Activated naive CD8-positive, alpha-beta T cell treated with anti-CD3 and anti-CD28 coated beads, Interleukin-2, amount 50 U/mL, for 24 hours (primary cell): ENCODE data around the gene ACYP2.
"Not testable (repeated sequence)": the region's sequence is repeated elsewhere in the genome, so short reads cannot be mapped to it uniquely, and the experiment has no call there.

ENCODE experiments used
- ATAC-seq: fragments of 150-1000 bp; cut with Tn5 transposase; one replicate; pipeline ENCODE4 v1.10.0; 2021
- DNase-seq: peaks from one replicate; pipeline ENCODE4 v3.0.0; 2021
- H3K27ac Mint-ChIP-seq: one replicate; pipeline ENCODE4 v1.8.0; 2021; ENCODE audit warnings: mild to moderate bottlenecking, mixed read lengths
- H3K27me3 Mint-ChIP-seq: one replicate; pipeline ENCODE4 v1.8.0; 2021; ENCODE audit warnings: mixed read lengths
- H3K36me3 Mint-ChIP-seq: one replicate; pipeline ENCODE4 v1.8.0; 2021; ENCODE audit warnings: low read depth, mixed read lengths
- H3K4me1 Mint-ChIP-seq: one replicate; pipeline ENCODE4 v1.8.0; 2021; ENCODE audit warnings: mixed read lengths
- H3K4me3 Mint-ChIP-seq: one replicate; pipeline ENCODE4 v1.8.0; 2021; ENCODE audit warnings: mild to moderate bottlenecking, moderate library complexity, mixed read lengths
- H3K9me3 Mint-ChIP-seq: one replicate; pipeline ENCODE4 v1.8.0; 2021; ENCODE audit warnings: mixed read lengths

The ACYP2 gene

DNA sequence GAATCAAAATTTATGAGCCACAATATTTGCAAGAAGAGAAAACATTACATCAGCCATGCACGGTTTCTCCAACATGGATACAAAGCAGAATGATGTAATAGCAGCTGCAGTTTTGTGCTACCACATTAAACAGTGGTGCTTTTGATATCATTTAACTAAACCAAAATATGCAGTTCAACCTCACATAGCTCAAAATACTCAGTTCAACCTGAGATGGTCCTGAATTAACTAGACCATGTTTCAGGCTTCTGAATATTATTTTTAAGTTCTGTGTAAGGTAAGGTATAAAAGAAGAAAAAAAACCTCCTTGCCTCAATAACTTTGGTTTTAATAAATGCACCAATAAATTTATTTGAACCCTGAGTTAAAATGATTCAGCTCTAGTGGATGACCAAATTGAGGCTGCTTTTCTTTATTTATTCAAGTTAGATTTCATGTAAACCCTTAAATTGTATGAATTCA, 159.4 kb downstream of the ACYP2 start:
- peaks cover 12% of the 10 kb centered on the region for H3K4me1 Mint-ChIP-seq
- no peaks in the 10 kb centered on the region for H3K9me3 Mint-ChIP-seq
- no peaks in the 10 kb centered on the region for H3K27me3 Mint-ChIP-seq
- H3K36me3 Mint-ChIP-seq = peaks cover 3% of the 10 kb centered on the region
- peak overlapping the region; percentile 4 for H3K27ac Mint-ChIP-seq
- no peak for DNase-seq
- H3K4me3 Mint-ChIP-seq = no peak overlapping the region
- no peak for ATAC-seq

- no peaks in the 10 kb centered on the region for H3K9me3 Mint-ChIP-seq
- H3K27ac Mint-ChIP-seq = no peak overlapping the region
- ATAC-seq (no peak), DNase-seq (no peak)
- H3K36me3 Mint-ChIP-seq = peaks cover 3% of the 10 kb centered on the region
- H3K27me3 Mint-ChIP-seq = no peaks in the 10 kb centered on the region
- no peak overlapping the region for H3K4me3 Mint-ChIP-seq
- H3K4me1 Mint-ChIP-seq = peaks cover 12% of the 10 kb centered on the region
Observed at GRCh38 chr2:54275541-54275940, 160.1 kb downstream of the ACYP2 start.

- ATAC-seq = no peak
- H3K4me1 Mint-ChIP-seq = peaks cover 7% of the 10 kb centered on the region
- no peaks in the 10 kb centered on the region for H3K9me3 Mint-ChIP-seq
- no peak for DNase-seq
- no peaks in the 10 kb centered on the region for H3K36me3 Mint-ChIP-seq
- H3K27ac Mint-ChIP-seq = no peak overlapping the region
- no peak overlapping the region for H3K4me3 Mint-ChIP-seq
- H3K27me3 Mint-ChIP-seq = no peaks in the 10 kb centered on the region
Observed at GRCh38 chr2:54279385-54279784, 164.0 kb downstream of the ACYP2 start.

DNA sequence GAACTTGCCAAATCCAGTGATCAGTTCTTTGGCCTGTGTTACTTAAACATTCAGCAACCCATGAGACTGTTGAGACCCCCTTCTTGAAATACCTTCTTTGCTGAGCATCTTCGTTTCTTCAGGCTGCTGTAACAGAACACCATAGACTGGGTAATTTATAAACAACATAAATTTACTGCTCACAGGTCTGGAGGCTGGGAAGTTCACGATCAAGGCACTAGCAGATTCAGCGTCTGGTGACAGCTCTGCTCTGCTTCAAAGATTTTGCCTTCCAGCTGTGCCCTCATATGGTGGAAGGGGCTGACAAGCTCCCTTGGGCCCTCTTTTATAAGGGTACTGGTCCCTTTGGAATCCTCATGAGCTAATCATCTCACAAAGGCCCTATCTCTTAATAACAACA, 169.4 kb downstream of the ACYP2 start:
- no peak overlapping the region for H3K4me3 Mint-ChIP-seq
- no peak overlapping the region for H3K27ac Mint-ChIP-seq
- H3K27me3 Mint-ChIP-seq = no peaks in the 10 kb centered on the region

DNA sequence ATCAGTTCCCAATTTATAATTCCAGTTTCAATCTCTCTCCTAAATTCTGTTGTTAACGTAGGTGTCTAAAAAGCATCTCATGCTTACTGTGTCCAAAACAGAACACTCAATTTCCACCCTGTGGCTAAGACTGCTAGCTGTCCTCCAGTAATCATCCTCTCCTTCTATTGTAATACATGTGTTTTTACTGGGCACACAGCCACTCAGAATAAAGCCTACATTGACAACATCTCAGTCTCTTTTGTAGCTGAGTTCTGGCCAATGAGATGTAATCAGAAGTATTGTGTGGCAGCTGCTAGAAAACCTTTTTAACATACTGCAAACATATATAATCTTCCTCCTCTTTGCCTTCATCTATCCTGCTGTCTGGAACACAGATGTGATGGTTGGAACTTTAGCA, 170.0 kb downstream of the ACYP2 start:
- ATAC-seq (no peak), DNase-seq (no peak)
- Mint-ChIP-seq H3K27ac (no peak overlapping the region), H3K4me3 (no peak overlapping the region), H3K4me1 (peaks cover 4% of the 10 kb centered on the region), H3K9me3 (peaks cover 4% of the 10 kb centered on the region), H3K36me3 (no peaks in the 10 kb centered on the region), H3K27me3 (no peaks in the 10 kb centered on the region)

More for the DNA sequence above, 169.4 kb downstream of the ACYP2 start:
- no peak for ATAC-seq
- peaks cover 4% of the 10 kb centered on the region for H3K4me1 Mint-ChIP-seq
- peaks cover 4% of the 10 kb centered on the region for H3K9me3 Mint-ChIP-seq
- H3K36me3 Mint-ChIP-seq = no peaks in the 10 kb centered on the region
- no peak for DNase-seq

DNA sequence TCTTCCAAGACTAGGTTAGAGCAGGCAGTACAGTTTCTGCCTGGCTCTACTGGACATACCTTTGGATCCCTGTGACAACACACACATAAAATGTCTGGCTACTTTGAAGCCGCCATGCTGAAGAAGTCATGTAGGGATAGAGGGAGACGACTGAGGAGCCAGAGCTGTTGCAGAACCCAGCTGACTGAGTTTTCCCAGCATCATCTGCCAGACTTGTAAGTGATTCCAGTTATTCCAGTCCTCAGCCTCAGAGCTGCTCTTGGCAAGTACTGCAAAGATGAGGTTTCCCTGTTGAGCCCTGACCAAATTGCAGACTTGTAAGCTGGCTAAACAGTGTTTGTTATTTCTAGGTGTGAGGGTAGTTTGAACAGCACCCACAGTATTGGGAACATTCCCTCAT, 172.1 kb downstream of the ACYP2 start:
- ATAC-seq = no peak

DNA sequence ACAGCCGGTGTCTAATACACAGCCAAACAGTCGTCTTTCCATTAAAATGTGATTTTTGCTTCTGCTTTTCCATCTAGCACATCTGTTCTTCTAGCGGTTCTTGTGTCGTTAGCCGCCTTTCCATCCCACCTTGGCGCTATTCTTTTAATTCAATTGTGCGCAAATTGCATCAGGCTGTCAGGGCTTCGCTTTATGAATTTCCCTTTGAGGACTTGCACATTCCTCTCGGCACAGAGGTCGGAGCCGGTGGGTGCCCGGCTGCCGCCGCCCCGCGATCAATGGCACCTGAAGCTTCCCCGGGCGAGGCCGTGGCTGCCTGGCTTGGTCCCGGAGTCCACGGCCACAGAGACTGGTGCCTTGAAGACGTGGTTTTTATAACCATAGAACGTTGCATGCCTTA, 174.5 kb downstream of the ACYP2 start:
- no peak overlapping the region for H3K27ac Mint-ChIP-seq

More for the DNA sequence above, 172.1 kb downstream of the ACYP2 start:
- Mint-ChIP-seq H3K9me3 (peaks cover 4% of the 10 kb centered on the region), H3K36me3 (no peaks in the 10 kb centered on the region), H3K4me3 (no peak overlapping the region), H3K27ac (no peak overlapping the region), H3K27me3 (no peaks in the 10 kb centered on the region), H3K4me1 (peaks cover 2% of the 10 kb centered on the region)
- DNase-seq = no peak

GRCh38 chr2:54290356-54291025, 175.1 kb downstream of the ACYP2 start:
- no peaks in the 10 kb centered on the region for H3K4me1 Mint-ChIP-seq
- ATAC-seq (no peak), DNase-seq (no peak)
- H3K4me3 Mint-ChIP-seq = no peak overlapping the region
- H3K36me3 Mint-ChIP-seq = no peaks in the 10 kb centered on the region
- no peak overlapping the region for H3K27ac Mint-ChIP-seq
- H3K27me3 Mint-ChIP-seq = no peaks in the 10 kb centered on the region
- peaks cover 3% of the 10 kb centered on the region for H3K9me3 Mint-ChIP-seq

More for the DNA sequence above, 174.5 kb downstream of the ACYP2 start:
- peaks cover 4% of the 10 kb centered on the region for H3K9me3 Mint-ChIP-seq
- ATAC-seq = no peak
- no peaks in the 10 kb centered on the region for H3K27me3 Mint-ChIP-seq
- H3K4me1 Mint-ChIP-seq = no peaks in the 10 kb centered on the region
- no peaks in the 10 kb centered on the region for H3K36me3 Mint-ChIP-seq
- H3K4me3 Mint-ChIP-seq = no peak overlapping the region
- DNase-seq = no peak

- H3K4me3 Mint-ChIP-seq, H3K9me3 Mint-ChIP-seq, DNase-seq, ATAC-seq, H3K27ac Mint-ChIP-seq, H3K4me1 Mint-ChIP-seq, H3K27me3 Mint-ChIP-seq, H3K36me3 Mint-ChIP-seq: not testable (repeated sequence)
Observed at GRCh38 chr2:54294665-54295064, 179.2 kb downstream of the ACYP2 start.

GRCh38 chr2:54295911-54296310, 180.5 kb downstream of the ACYP2 start:
- Mint-ChIP-seq H3K27me3 (no peaks in the 10 kb centered on the region), H3K36me3 (no peaks in the 10 kb centered on the region), H3K27ac (no peak overlapping the region), H3K4me3 (no peak overlapping the region), H3K4me1 (no peaks in the 10 kb centered on the region), H3K9me3 (no peaks in the 10 kb centered on the region)
- ATAC-seq (no peak), DNase-seq (no peak)

- DNase-seq (no peak), ATAC-seq (no peak)
- Mint-ChIP-seq H3K4me1 (no peaks in the 10 kb centered on the region), H3K27me3 (no peaks in the 10 kb centered on the region), H3K36me3 (no peaks in the 10 kb centered on the region), H3K9me3 (no peaks in the 10 kb centered on the region), H3K4me3 (no peak overlapping the region), H3K27ac (no peak overlapping the region)
Observed at GRCh38 chr2:54298514-54298913, 183.1 kb downstream of the ACYP2 start.

DNA sequence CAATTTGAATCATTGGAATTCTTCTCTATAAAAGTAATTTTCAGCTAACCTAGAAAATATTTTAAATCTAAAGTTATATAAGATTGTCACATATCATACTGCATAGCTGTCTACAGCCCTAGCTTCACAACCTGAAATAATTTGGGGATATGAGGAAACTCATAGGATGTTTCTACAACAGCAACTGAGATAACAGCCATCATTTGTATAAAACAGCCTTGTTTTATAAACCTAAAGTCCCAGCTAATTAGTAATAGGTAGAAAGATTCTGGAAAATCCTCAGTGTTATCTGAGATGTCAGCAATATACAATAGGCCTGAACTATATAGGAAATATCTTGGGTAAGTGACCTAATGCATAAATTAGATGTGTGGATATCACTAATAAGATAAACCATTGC, 188.2 kb downstream of the ACYP2 start:
- H3K4me1 Mint-ChIP-seq = no peaks in the 10 kb centered on the region
- H3K27ac Mint-ChIP-seq = no peak overlapping the region
- DNase-seq (no peak), ATAC-seq (no peak)
- no peaks in the 10 kb centered on the region for H3K27me3 Mint-ChIP-seq
- no peaks in the 10 kb centered on the region for H3K9me3 Mint-ChIP-seq
- no peak overlapping the region for H3K4me3 Mint-ChIP-seq
- no peaks in the 10 kb centered on the region for H3K36me3 Mint-ChIP-seq

- no peaks in the 10 kb centered on the region for H3K36me3 Mint-ChIP-seq
- peaks cover 2% of the 10 kb centered on the region for H3K27me3 Mint-ChIP-seq
- ATAC-seq (no peak), DNase-seq (no peak)
- no peaks in the 10 kb centered on the region for H3K4me1 Mint-ChIP-seq
- no peaks in the 10 kb centered on the region for H3K9me3 Mint-ChIP-seq
- no peak overlapping the region for H3K27ac Mint-ChIP-seq
- H3K4me3 Mint-ChIP-seq = no peak overlapping the region
Observed at GRCh38 chr2:54306556-54306955, 191.1 kb downstream of the ACYP2 start.

DNA sequence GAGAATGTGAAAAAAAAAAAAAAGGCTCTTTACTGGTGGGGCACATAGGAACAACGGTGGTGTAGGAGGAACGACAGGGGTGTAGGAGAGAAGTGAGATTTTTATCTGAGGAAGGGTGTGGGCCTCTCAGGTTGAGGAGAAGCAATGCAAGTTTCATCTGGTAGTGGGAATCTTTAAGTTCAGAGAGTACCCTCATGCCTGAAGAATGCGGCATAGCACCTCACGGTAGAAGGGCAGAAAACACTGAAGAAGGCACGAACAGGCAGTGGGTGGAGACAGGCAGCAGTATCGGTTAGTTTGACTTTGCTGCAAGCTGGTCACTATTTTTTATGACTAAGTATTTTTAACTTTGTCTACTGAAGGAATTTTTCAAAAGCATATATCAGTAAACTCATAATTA, 192.8 kb downstream of the ACYP2 start:
- no peak for DNase-seq
- Mint-ChIP-seq H3K27me3 (peaks cover 2% of the 10 kb centered on the region), H3K4me1 (no peaks in the 10 kb centered on the region), H3K9me3 (no peaks in the 10 kb centered on the region), H3K27ac (no peak overlapping the region), H3K36me3 (no peaks in the 10 kb centered on the region), H3K4me3 (no peak overlapping the region)
- ATAC-seq = no peak

DNA sequence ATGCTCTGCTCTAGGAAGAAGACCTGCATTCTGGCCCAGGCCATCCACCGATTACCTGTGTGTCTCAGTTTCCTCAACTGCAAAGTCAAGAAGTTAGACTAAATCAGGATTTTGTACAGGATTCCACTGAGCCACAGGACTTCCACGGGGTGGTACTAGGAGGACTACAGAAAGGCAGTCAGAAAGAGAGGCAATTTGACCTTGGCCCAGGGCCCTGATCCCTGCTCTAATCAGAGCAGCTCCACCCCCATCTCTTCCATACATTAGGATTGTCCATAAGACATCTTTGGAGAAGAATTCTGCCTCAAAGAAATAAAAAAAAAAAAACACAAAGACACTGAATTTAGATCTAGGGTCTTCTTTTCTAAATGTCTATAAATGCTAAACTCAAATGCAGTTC, 193.4 kb downstream of the ACYP2 start:
- Mint-ChIP-seq H3K27me3 (peaks cover 2% of the 10 kb centered on the region), H3K4me3 (no peak overlapping the region), H3K27ac (no peak overlapping the region), H3K9me3 (no peaks in the 10 kb centered on the region), H3K36me3 (no peaks in the 10 kb centered on the region), H3K4me1 (no peaks in the 10 kb centered on the region)
- DNase-seq = no peak
- no peak for ATAC-seq

DNA sequence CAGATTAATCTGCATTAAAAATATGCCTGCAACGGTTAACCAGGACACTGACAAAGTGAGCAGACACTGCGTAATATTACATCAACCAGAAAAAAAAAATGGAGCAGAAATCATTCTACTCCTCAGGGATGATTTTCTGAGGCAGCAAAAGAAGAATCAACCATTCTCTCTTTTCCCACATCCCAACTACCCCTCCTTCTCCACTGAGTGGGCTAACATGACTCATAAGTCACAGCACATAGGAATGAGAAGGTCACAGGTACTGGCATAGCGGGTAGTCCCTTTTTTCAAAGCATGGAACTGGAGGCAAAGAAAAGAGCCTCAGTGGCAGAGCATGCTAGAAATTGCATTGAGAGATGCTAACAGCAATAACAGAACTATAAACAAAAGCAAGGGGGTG, 194.9 kb downstream of the ACYP2 start:
- Mint-ChIP-seq H3K36me3 (peaks cover 2% of the 10 kb centered on the region), H3K4me3 (no peak overlapping the region), H3K4me1 (no peaks in the 10 kb centered on the region), H3K27ac (no peak overlapping the region), H3K27me3 (peaks cover 4% of the 10 kb centered on the region), H3K9me3 (no peaks in the 10 kb centered on the region)
- DNase-seq (no peak), ATAC-seq (no peak)
